SK-N-SH (cell line): ENCODE results near the gene RAB1B. TPM values are rescaled to one million over a fixed set of nuclear protein-coding genes. Genes with fewer than 3 reads are reported as not detected.

ENCODE experiments used
- CTCF ChIA-PET: fragments of 300-600, 350-600 bp; formaldehyde crosslinking; extraction: SDS; loops from one replicate; lab custom pipeline; 2021; lab: Yijun Ruan, JAX
- POLR2A ChIA-PET: fragments of 350-600 bp; sonication (Branson Sonifier 250); formaldehyde crosslinking; extraction: SDS; loops from one replicate; lab custom pipeline; 2020; ENCODE audit warnings: antibody characterized with exemption, inconsistent platforms; lab: Yijun Ruan, JAX
- DNase-seq: peaks from one replicate; pipeline ENCODE4 v3.0.0; 2012
- H2AFZ ChIP-seq: fragments of 200-600 bp; sonication (generic); 2 replicates; pipeline ENCODE4 v1.8.1; 2016; ENCODE audit warnings: antibody characterized with exemption, mild to moderate bottlenecking, low read depth
- H3F3A ChIP-seq: fragments of 200-600 bp; sonication (generic); replicated peaks from 2 replicates; pipeline ENCODE3; 2016; ENCODE audit warnings: antibody characterized with exemption, mild to moderate bottlenecking; ENCODE audit not compliant: insufficient read depth
- H3K27ac ChIP-seq, 2 experiments: fragments of 200-500 bp in 1 of 2; fragments of 200-600 bp in 1 of 2; sonication (Bioruptor generic) in 1 of 2; sonication (generic), shearing (Covaris generic) in 1 of 2; 2 replicates each; pipeline versions ENCODE4 v1.5.1 to v1.6.1; 2014 to 2016; ENCODE audit warnings: low read depth in 2 of 2, inconsistent platforms in 1 of 2, low read length in 1 of 2, mild to moderate bottlenecking in 1 of 2, mixed read lengths in 1 of 2
- H3K27me3 ChIP-seq: fragments of 200-600 bp; sonication (generic), shearing (Covaris generic); 2 replicates; pipeline ENCODE4 v1.6.1; 2016; ENCODE audit warnings: mixed run types; ENCODE audit not compliant: insufficient read depth
- H3K36me3 ChIP-seq, 2 experiments: fragments of 200-500 bp in 1 of 2; fragments of 200-600 bp in 1 of 2; sonication (Bioruptor generic) in 1 of 2; sonication (generic) in 1 of 2; replicated peaks in 1 of 2; 2 replicates each; pipeline versions ENCODE3 to v1.5.1; 2014 to 2016; ENCODE audit warnings: low read length in 1 of 2, mild to moderate bottlenecking in 1 of 2; ENCODE audit not compliant: insufficient read depth in 2 of 2, control insufficient read depth in 1 of 2
- H3K4me1 ChIP-seq, 2 experiments: fragments of 200-500 bp in 1 of 2; fragments of 200-600 bp in 1 of 2; sonication (Bioruptor generic) in 1 of 2; sonication (generic), shearing (Covaris generic) in 1 of 2; 2 replicates each; pipeline versions ENCODE4 v1.5.1 to v1.6.1; 2014 to 2016; ENCODE audit warnings: low read depth in 1 of 2, low read length in 1 of 2, mixed run types in 1 of 2; ENCODE audit not compliant: insufficient read depth in 2 of 2, control insufficient read depth in 1 of 2
- H3K4me2 ChIP-seq: fragments of 200-600 bp; sonication (generic), shearing (Covaris generic); 2 replicates; pipeline ENCODE4 v1.6.1; 2017; ENCODE audit warnings: mixed run types
- H3K4me3 ChIP-seq, 2 experiments: fragments of 200-500 bp in 1 of 2; fragments of 200-600 bp in 1 of 2; sonication (Bioruptor generic) in 1 of 2; sonication (generic), shearing (Covaris generic) in 1 of 2; 2 replicates each; pipeline versions ENCODE4 v1.5.1 to v1.8.1; 2014 to 2016; ENCODE audit warnings: low read depth in 2 of 2, inconsistent platforms in 1 of 2, low read length in 1 of 2, mild to moderate bottlenecking in 1 of 2, mixed read lengths in 1 of 2, moderate library complexity in 1 of 2
- H3K79me2 ChIP-seq: fragments of 200-600 bp; sonication (generic); 2 replicates; pipeline ENCODE4 v1.8.1; 2017; ENCODE audit warnings: mild to moderate bottlenecking; ENCODE audit not compliant: insufficient read depth
- H3K9ac ChIP-seq: fragments of 200-600 bp; sonication (generic); 2 replicates; pipeline ENCODE4 v1.6.1; 2017; ENCODE audit warnings: mixed run types
- H3K9me2 ChIP-seq: fragments of 200-600 bp; sonication (generic); 2 replicates; pipeline ENCODE4 v1.6.1; 2017; ENCODE audit warnings: mixed run types
- H3K9me3 ChIP-seq: fragments of 200-600 bp; sonication (generic); 2 replicates; pipeline ENCODE4 v1.6.1; 2017; ENCODE audit warnings: mixed run types, mild to moderate bottlenecking, moderate library complexity
- H4K20me1 ChIP-seq: fragments of 200-600 bp; sonication (generic); 2 replicates; pipeline ENCODE4 v1.6.1; 2017; ENCODE audit warnings: mild to moderate bottlenecking, mixed run types; ENCODE audit not compliant: insufficient read depth
- EP300 ChIP-seq, 2 experiments: IDR thresholded peaks; 2 replicates each; pipeline versions ENCODE4 v1.4.0 to v1.6.1; 2012; ENCODE audit warnings: borderline replicate concordance in 1 of 2, low read depth in 1 of 2, low read length in 1 of 2
- EZH2phosphoT487 ChIP-seq: fragments of 200-600 bp; sonication (generic); IDR thresholded peaks from 2 replicates; pipeline ENCODE4 v1.6.1; 2017; ENCODE audit warnings: low read depth, mixed run types, mild to moderate bottlenecking, antibody characterized with exemption, moderate library complexity, borderline replicate concordance
- FOSL2 ChIP-seq: IDR thresholded peaks from 2 replicates; pipeline ENCODE4 v1.4.0; 2012; ENCODE audit warnings: low read depth, mild to moderate bottlenecking, moderate library complexity, borderline replicate concordance
- FOXM1 ChIP-seq: IDR thresholded peaks from 2 replicates; pipeline ENCODE4 v1.4.0; 2012; ENCODE audit warnings: low read depth, mild to moderate bottlenecking
- GABPA ChIP-seq: IDR thresholded peaks from 2 replicates; pipeline ENCODE4 v1.4.0; 2012; ENCODE audit warnings: low read depth, mild to moderate bottlenecking
- MEF2A ChIP-seq: IDR thresholded peaks from 2 replicates; pipeline ENCODE4 v1.4.0; 2012; ENCODE audit warnings: low read depth, borderline replicate concordance
- NFIC ChIP-seq: IDR thresholded peaks from 2 replicates; pipeline ENCODE4 v1.4.0; 2012; ENCODE audit warnings: borderline replicate concordance
- NRF1 ChIP-seq: IDR thresholded peaks from 2 replicates; pipeline ENCODE4 v1.6.1; 2012; ENCODE audit warnings: low read depth, mild to moderate bottlenecking, low read length
- RFX5 ChIP-seq: IDR thresholded peaks from 2 replicates; pipeline ENCODE4 v1.6.1; 2012; ENCODE audit warnings: mild to moderate bottlenecking, improper control_type of control experiment, low read length
- SIN3A ChIP-seq: IDR thresholded peaks from 2 replicates; pipeline ENCODE4 v1.6.1; 2012; ENCODE audit warnings: low read depth, mild to moderate bottlenecking, low read length, moderate library complexity, borderline replicate concordance
- SMC3 ChIP-seq: IDR thresholded peaks from 2 replicates; pipeline ENCODE4 v1.6.1; 2012; ENCODE audit warnings: low read depth, low read length, improper control_type of control experiment
- TAF1 ChIP-seq: IDR thresholded peaks from 2 replicates; pipeline ENCODE4 v1.6.1; 2012; ENCODE audit warnings: low read depth, mild to moderate bottlenecking, low read length, moderate library complexity, borderline replicate concordance
- TCF12 ChIP-seq: IDR thresholded peaks from 2 replicates; pipeline ENCODE4 v1.4.0; 2012
- TEAD4 ChIP-seq: IDR thresholded peaks from 2 replicates; pipeline ENCODE4 v1.4.0; 2012; ENCODE audit warnings: mild to moderate bottlenecking, borderline replicate concordance; ENCODE audit not compliant: insufficient read depth
- YY1 ChIP-seq: IDR thresholded peaks from 2 replicates; pipeline ENCODE4 v1.4.0; 2012; ENCODE audit warnings: low read depth, mild to moderate bottlenecking
- WGBS: methylation state at CpG from one replicate; pipeline ENCODE4 v1.1.6; 2017; ENCODE audit warnings: low lambda C conversion rate; 5-methylcytosine and 5-hydroxymethylcytosine counted together
- polyA plus RNA-seq, 3 experiments: library from polyadenylated mRNA; depleted of rRNA; stranded (reverse); fragments of >200 nt; gene quantifications; 2 replicates each; pipeline ENCODE4 v1.2.3, GENCODE V29; 2012
- TF ChIP-seq, protein P1 (sequence below): fragments of 150-350 bp; IDR thresholded peaks from 2 replicates; pipeline ENCODE4 v1.6.1; 2016; ENCODE audit warnings: mild to moderate bottlenecking, low read depth, low read length
- TF ChIP-seq, protein P2 (sequence below): IDR thresholded peaks from 2 replicates; pipeline ENCODE4 v1.4.0; 2012; ENCODE audit warnings: low read depth
- TF ChIP-seq, protein P3 (sequence below): fragments of 200-600 bp; sonication (generic); IDR thresholded peaks from 2 replicates; pipeline ENCODE4 v1.6.1; 2017; ENCODE audit warnings: antibody characterized with exemption, mild to moderate bottlenecking, moderate library complexity
- TF ChIP-seq, protein P4 (sequence below): fragments of 150-350 bp; IDR thresholded peaks from 2 replicates; pipeline ENCODE4 v1.6.1; 2017; ENCODE audit warnings: antibody characterized with exemption, low read length, low read depth, borderline replicate concordance
- TF ChIP-seq, protein P5 (sequence below): IDR thresholded peaks from 2 replicates; pipeline ENCODE4; 2012

Gene RAB1B
- polyA plus RNA-seq, 1 of the 3 experiments (the other 2 are of a cell fraction), result 208 TPM

DNA sequence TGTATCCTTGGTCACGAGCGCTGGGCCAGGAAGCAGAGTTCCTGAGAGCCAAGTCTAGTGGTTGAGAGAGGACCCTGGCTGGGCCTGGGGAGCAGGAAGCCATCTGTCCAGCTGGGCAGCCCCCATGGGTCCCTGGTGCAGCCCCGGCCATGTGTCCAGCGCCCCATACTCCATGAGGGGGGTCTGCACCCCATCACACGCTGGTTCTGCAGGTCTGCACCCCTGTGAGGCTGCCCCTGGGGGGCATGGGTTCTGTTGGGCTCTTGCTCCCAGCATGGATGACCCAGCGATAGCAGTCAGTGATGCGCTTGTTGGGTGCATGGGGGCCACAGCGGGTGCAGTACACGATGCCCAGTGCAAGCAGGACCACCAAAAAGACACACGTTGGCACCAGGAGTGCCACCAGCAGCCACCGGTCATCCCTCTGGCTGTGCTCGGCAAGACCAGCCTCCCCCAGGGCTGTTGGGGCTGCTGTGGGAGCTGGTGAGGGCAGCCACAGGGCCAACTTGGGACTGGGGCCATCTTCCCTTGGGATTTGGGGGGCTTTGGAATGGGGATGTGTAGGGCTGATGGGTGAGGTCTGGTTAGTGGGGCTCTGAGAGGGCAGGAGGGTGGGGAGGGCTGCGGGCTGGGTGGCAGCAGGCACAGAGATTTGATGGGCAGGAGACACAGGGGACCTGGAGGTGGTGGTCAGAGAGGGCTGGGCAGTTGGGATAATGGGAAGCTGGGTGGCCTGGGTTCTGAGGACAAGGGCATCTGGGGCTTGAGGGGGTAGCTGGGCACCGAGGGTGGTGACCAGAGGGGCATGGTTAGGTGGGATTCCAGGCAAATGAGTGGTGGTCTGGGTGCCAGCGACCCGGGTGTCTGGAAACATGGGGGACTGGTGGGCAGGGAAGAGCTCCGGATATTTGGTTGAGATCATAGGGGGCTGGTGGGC is 46.4 kb downstream of the RAB1B start:
- no peak overlapping the region for H3K9ac ChIP-seq
- H3F3A ChIP-seq, result peaks cover 15% of the 10 kb centered on the region
- H3K9me2 ChIP-seq, result no peaks in the 10 kb centered on the region
- H3K4me2 ChIP-seq, result peak overlapping the region; percentile 80; the same call in 1 of the 2 replicates
- CTCF ChIA-PET, result interaction anchor here (0.7 to 12.4 kb wide), 11 partner anchors 7 to 74 kb away, joined by 3 to 280 read pairs (median 26); partner anchors contain the start of genes B4GAT1, BRMS1, CNIH2 and RIN1
- POLR2A ChIA-PET, result no interaction called here
- peak overlapping the region; percentile 94 to 100; a peak in 3 of 4 replicates for H3K27ac ChIP-seq
- H3K79me2 ChIP-seq, result no peaks in the 10 kb centered on the region
- DNase-seq, result no peak
- no peak overlapping the region for H3K4me3 ChIP-seq
- no peak overlapping the region for H2AFZ ChIP-seq
- no peaks in the 10 kb centered on the region for H3K36me3 ChIP-seq
- no peaks in the 10 kb centered on the region for H3K9me3 ChIP-seq
- TF ChIP-seq NFIC (no peak), TAF1 (no peak), GABPA (no peak), TCF12 (no peak), EZH2phosphoT487 (no peak), TEAD4 (no peak), RFX5 (no peak), EP300 (IDR thresholded peaks at IDR 0.05; ENCODE audit: borderline replicate concordance in 1 of 2, low read depth in 1 of 2, low read length in 1 of 2) (no peak), FOXM1 (no peak), SIN3A (no peak)
- no peaks in the 10 kb centered on the region for H4K20me1 ChIP-seq
- no peaks in the 10 kb centered on the region for H3K27me3 ChIP-seq
- peaks cover 32 to 67% of the 10 kb centered on the region in 2 experiments for H3K4me1 ChIP-seq
- WGBS, result 95% methylated on average over 9 of the region's 17 CpGs

DNA sequence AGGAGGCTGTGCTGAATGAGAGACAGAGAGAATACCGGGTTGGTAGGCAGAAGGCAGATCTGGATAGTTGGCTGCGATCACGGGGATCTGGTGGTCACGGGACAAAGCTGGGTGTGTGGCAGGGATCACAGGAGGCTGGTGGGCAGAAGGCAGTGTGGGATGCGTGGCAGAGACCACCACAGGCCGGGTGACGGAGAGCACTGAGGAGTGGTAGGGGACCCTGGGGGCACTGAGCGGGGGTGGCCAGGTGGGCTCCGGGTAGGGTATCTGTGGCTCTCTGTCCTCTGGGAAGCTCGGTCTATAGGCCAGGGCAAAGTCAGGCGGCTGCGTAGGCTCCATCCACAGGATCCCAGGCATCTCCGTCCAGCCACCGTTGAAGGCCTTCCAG is 47.1 kb downstream of the RAB1B start:
- Histone ChIP-seq H3K4me2 (no peak overlapping the region), H3K27ac (peak overlapping the region in 1 of 2 experiments; percentile 100; a peak in 1 of 4 replicates)
- 98% methylated on average over 14 of the region's 14 CpGs for WGBS
- TF ChIP-seq YY1 (no peak), NRF1 (no peak), SMC3 (no peak), TCF12 (no peak), MEF2A (no peak), EP300 (IDR thresholded peaks at IDR 0.05; ENCODE audit: borderline replicate concordance in 1 of 2, low read depth in 1 of 2, low read length in 1 of 2) (no peak), FOXM1 (no peak), FOSL2 (no peak), TAF1 (no peak), RFX5 (no peak)
- TF ChIP-seq, protein P1, sequence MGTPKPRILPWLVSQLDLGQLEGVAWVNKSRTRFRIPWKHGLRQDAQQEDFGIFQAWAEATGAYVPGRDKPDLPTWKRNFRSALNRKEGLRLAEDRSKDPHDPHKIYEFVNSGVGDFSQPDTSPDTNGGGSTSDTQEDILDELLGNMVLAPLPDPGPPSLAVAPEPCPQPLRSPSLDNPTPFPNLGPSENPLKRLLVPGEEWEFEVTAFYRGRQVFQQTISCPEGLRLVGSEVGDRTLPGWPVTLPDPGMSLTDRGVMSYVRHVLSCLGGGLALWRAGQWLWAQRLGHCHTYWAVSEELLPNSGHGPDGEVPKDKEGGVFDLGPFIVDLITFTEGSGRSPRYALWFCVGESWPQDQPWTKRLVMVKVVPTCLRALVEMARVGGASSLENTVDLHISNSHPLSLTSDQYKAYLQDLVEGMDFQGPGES, result no peak
- TF ChIP-seq, protein P2, sequence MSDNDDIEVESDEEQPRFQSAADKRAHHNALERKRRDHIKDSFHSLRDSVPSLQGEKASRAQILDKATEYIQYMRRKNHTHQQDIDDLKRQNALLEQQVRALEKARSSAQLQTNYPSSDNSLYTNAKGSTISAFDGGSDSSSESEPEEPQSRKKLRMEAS, result no peak
- TF ChIP-seq, protein P3, sequence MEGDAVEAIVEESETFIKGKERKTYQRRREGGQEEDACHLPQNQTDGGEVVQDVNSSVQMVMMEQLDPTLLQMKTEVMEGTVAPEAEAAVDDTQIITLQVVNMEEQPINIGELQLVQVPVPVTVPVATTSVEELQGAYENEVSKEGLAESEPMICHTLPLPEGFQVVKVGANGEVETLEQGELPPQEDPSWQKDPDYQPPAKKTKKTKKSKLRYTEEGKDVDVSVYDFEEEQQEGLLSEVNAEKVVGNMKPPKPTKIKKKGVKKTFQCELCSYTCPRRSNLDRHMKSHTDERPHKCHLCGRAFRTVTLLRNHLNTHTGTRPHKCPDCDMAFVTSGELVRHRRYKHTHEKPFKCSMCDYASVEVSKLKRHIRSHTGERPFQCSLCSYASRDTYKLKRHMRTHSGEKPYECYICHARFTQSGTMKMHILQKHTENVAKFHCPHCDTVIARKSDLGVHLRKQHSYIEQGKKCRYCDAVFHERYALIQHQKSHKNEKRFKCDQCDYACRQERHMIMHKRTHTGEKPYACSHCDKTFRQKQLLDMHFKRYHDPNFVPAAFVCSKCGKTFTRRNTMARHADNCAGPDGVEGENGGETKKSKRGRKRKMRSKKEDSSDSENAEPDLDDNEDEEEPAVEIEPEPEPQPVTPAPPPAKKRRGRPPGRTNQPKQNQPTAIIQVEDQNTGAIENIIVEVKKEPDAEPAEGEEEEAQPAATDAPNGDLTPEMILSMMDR, result no peak
- TF ChIP-seq, protein P4, sequence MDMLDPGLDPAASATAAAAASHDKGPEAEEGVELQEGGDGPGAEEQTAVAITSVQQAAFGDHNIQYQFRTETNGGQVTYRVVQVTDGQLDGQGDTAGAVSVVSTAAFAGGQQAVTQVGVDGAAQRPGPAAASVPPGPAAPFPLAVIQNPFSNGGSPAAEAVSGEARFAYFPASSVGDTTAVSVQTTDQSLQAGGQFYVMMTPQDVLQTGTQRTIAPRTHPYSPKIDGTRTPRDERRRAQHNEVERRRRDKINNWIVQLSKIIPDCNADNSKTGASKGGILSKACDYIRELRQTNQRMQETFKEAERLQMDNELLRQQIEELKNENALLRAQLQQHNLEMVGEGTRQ, result no peak
- TF ChIP-seq, protein P5, sequence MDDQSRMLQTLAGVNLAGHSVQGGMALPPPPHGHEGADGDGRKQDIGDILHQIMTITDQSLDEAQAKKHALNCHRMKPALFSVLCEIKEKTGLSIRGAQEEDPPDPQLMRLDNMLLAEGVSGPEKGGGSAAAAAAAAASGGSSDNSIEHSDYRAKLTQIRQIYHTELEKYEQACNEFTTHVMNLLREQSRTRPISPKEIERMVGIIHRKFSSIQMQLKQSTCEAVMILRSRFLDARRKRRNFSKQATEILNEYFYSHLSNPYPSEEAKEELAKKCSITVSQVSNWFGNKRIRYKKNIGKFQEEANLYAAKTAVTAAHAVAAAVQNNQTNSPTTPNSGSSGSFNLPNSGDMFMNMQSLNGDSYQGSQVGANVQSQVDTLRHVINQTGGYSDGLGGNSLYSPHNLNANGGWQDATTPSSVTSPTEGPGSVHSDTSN, result no peak

More for the DNA sequence above, 47.1 kb downstream of the RAB1B start:
- Histone ChIP-seq H2AFZ (no peak overlapping the region), H4K20me1 (no peaks in the 10 kb centered on the region), H3K4me3 (no peak overlapping the region), H3K9ac (no peak overlapping the region), H3K79me2 (no peaks in the 10 kb centered on the region), H3K36me3 (no peaks in the 10 kb centered on the region), H3K9me2 (no peaks in the 10 kb centered on the region), H3K27me3 (no peaks in the 10 kb centered on the region), H3K4me1 (peaks cover 32 to 66% of the 10 kb centered on the region in 2 experiments), H3F3A (peaks cover 12% of the 10 kb centered on the region), H3K9me3 (no peaks in the 10 kb centered on the region)
- CTCF ChIA-PET, result interaction anchor here (1.1 to 12.4 kb wide), 5 partner anchors 16 to 73 kb away, joined by 3 to 280 read pairs (median 3); partner anchors contain the start of genes B4GAT1, BRMS1, RIN1 and YIF1A
- POLR2A ChIA-PET, result no interaction called here
- DNase-seq, result no peak
